H9 (cell line): ENCODE results near the gene ISLR2. TPM values are rescaled to one million over a fixed set of nuclear protein-coding genes. Genes with fewer than 3 reads are reported as not detected.
A peak's percentile ranks its signal among the peaks of the same experiment; 100 is the strongest.

ENCODE experiments used
- DNase-seq: peaks from one replicate; pipeline ENCODE4 v3.0.0-alpha.2; 2017
- H2AFZ ChIP-seq: one replicate; pipeline ENCODE4 v1.6.1; 2013; ENCODE audit warnings: mild to moderate bottlenecking, low read length, control low read depth, moderate library complexity
- H2AK5ac ChIP-seq: 2 replicates; pipeline ENCODE4 v1.6.1; 2013; ENCODE audit warnings: low read length, control low read depth, mixed read lengths; ENCODE audit not compliant: insufficient read length
- H2BK120ac ChIP-seq: one replicate; pipeline ENCODE4 v1.6.1; 2013; ENCODE audit warnings: low read depth, mild to moderate bottlenecking, low read length, control low read depth, inconsistent platforms; ENCODE audit not compliant: poor library complexity, severe bottlenecking
- H2BK12ac ChIP-seq: 2 replicates; pipeline ENCODE4 v1.6.1; 2013; ENCODE audit warnings: low read length, control low read depth, mixed read lengths, low read depth; ENCODE audit not compliant: insufficient read length
- H2BK15ac ChIP-seq: 2 replicates; pipeline ENCODE4 v1.6.1; 2013; ENCODE audit warnings: low read depth, low read length, control low read depth
- H2BK20ac ChIP-seq: one replicate; pipeline ENCODE4 v1.6.1; 2013; ENCODE audit warnings: low read depth, mild to moderate bottlenecking, low read length, control low read depth, inconsistent platforms; ENCODE audit not compliant: poor library complexity, severe bottlenecking
- H2BK5ac ChIP-seq: 2 replicates; pipeline ENCODE4 v1.6.1; 2013; ENCODE audit warnings: low read length, control low read depth, mixed read lengths; ENCODE audit not compliant: insufficient read length
- H3K14ac ChIP-seq: 2 replicates; pipeline ENCODE4 v1.6.1; 2013; ENCODE audit warnings: low read length, control low read depth; ENCODE audit not compliant: insufficient read depth
- H3K18ac ChIP-seq: 2 replicates; pipeline ENCODE4 v1.6.1; 2013; ENCODE audit warnings: low read depth, mild to moderate bottlenecking, mixed read lengths, low read length, control low read depth; ENCODE audit not compliant: insufficient read length
- H3K23ac ChIP-seq: 2 replicates; pipeline ENCODE4 v1.6.1; 2013; ENCODE audit warnings: low read length, control low read depth, mixed read lengths, low read depth; ENCODE audit not compliant: insufficient read length
- H3K23me2 ChIP-seq: 2 replicates; pipeline ENCODE4 v1.6.1; 2013; ENCODE audit warnings: low read depth, mild to moderate bottlenecking, mixed read lengths, low read length, control low read depth; ENCODE audit not compliant: insufficient read length, poor library complexity, severe bottlenecking
- H3K27ac ChIP-seq: 2 replicates; pipeline ENCODE4 v1.5.1; 2013; ENCODE audit warnings: low read length, control low read depth, mixed read lengths, low read depth; ENCODE audit not compliant: insufficient read length
- H3K27me3 ChIP-seq: 2 replicates; pipeline ENCODE4 v1.6.1; 2013; ENCODE audit warnings: low read length, control low read depth, inconsistent platforms; ENCODE audit not compliant: insufficient read depth
- H3K4ac ChIP-seq: 2 replicates; pipeline ENCODE4 v1.6.1; 2013; ENCODE audit warnings: low read depth, mild to moderate bottlenecking, control low read depth, inconsistent platforms, low read length, moderate library complexity
- H3K4me1 ChIP-seq: 2 replicates; pipeline ENCODE4 v1.6.1; 2013; ENCODE audit warnings: low read length, control low read depth, inconsistent platforms; ENCODE audit not compliant: insufficient read depth
- H3K4me2 ChIP-seq: 2 replicates; pipeline ENCODE4 v1.6.1; 2013; ENCODE audit warnings: low read length, control low read depth, mixed read lengths; ENCODE audit not compliant: insufficient read length, insufficient read depth
- H3K56ac ChIP-seq: 2 replicates; pipeline ENCODE4 v1.6.1; 2013; ENCODE audit warnings: low read depth, mild to moderate bottlenecking, mixed read lengths, low read length, control low read depth; ENCODE audit not compliant: insufficient read length
- H3K79me1 ChIP-seq: 2 replicates; pipeline ENCODE4 v1.6.1; 2013; ENCODE audit warnings: low read depth, mild to moderate bottlenecking, moderate library complexity, low read length, control low read depth, inconsistent platforms; ENCODE audit not compliant: insufficient read depth, poor library complexity, severe bottlenecking
- H3K79me2 ChIP-seq: 2 replicates; pipeline ENCODE4 v1.6.1; 2013; ENCODE audit warnings: low read length, control low read depth, inconsistent platforms; ENCODE audit not compliant: insufficient read depth
- H3K9ac ChIP-seq: 2 replicates; pipeline ENCODE4 v1.6.1; 2013; ENCODE audit warnings: low read length, control low read depth, mixed read lengths; ENCODE audit not compliant: insufficient read length; ENCODE audit errors: extremely low read depth
- H3K9me3 ChIP-seq: one replicate; pipeline ENCODE4 v1.6.1; 2013; ENCODE audit warnings: low read depth, low read length, inconsistent platforms; ENCODE audit not compliant: control insufficient read depth
- H3T11ph ChIP-seq: one replicate; pipeline ENCODE4 v1.6.1; 2013; ENCODE audit warnings: mild to moderate bottlenecking, low read length, control low read depth, inconsistent platforms
- H4K20me1 ChIP-seq: one replicate; pipeline ENCODE4 v1.6.1; 2013; ENCODE audit not compliant: control insufficient read depth, insufficient read length, insufficient read depth
- H4K5ac ChIP-seq: 2 replicates; pipeline ENCODE4 v1.6.1; 2013; ENCODE audit warnings: low read depth, mild to moderate bottlenecking, mixed read lengths, low read length, control low read depth; ENCODE audit not compliant: insufficient read length
- H4K8ac ChIP-seq: replicated peaks from 2 replicates; pipeline ENCODE4 v1.6.1; 2013; ENCODE audit warnings: low read length, control low read depth, mixed read lengths, low read depth; ENCODE audit not compliant: insufficient read length
- H4K91ac ChIP-seq: 2 replicates; pipeline ENCODE4 v1.6.1; 2013; ENCODE audit warnings: low read depth, mild to moderate bottlenecking, moderate library complexity, mixed read lengths, low read length, control low read depth; ENCODE audit not compliant: insufficient read length
- H3K27ac Mint-ChIP-seq, 3 experiments: 2 replicates in 2 of 3; 3 replicates in 1 of 3; pipeline ENCODE4 v1.8.0; 2020 to 2021; ENCODE audit warnings: mixed read lengths in 3 of 3, mild to moderate bottlenecking in 1 of 3, moderate library complexity in 1 of 3
- H3K27me3 Mint-ChIP-seq: 2 replicates; pipeline ENCODE4 v1.8.0; 2021; ENCODE audit warnings: low read depth, mild to moderate bottlenecking, moderate library complexity, mixed read lengths
- H3K36me3 Mint-ChIP-seq, 3 experiments: 2 replicates in 2 of 3; 3 replicates in 1 of 3; pipeline ENCODE4 v1.8.0; 2020 to 2021; ENCODE audit warnings: low read depth in 3 of 3, mixed read lengths in 3 of 3; ENCODE audit not compliant: insufficient read depth in 1 of 3
- H3K4me1 Mint-ChIP-seq, 2 experiments: 2 replicates each; pipeline ENCODE4 v1.8.0; 2020; ENCODE audit warnings: mixed read lengths in 2 of 2
- H3K4me3 Mint-ChIP-seq, 2 experiments: 2 replicates in 1 of 2; 3 replicates in 1 of 2; pipeline ENCODE4 v1.8.0; 2020 to 2021; ENCODE audit warnings: mild to moderate bottlenecking in 2 of 2, mixed read lengths in 2 of 2, moderate library complexity in 1 of 2
- H3K9me3 Mint-ChIP-seq, 2 experiments: 2 replicates in 1 of 2; 3 replicates in 1 of 2; pipeline ENCODE4 v1.8.0; 2020; ENCODE audit warnings: mild to moderate bottlenecking in 2 of 2, mixed read lengths in 2 of 2, moderate library complexity in 1 of 2
- CTCF ChIP-seq: fragments of 200-600 bp; sonication (generic); conservative IDR thresholded peaks from 3 replicates; pipeline ENCODE4 v1.8.0; 2021; ENCODE audit warnings: antibody characterized with exemption, mild to moderate bottlenecking
- WGBS: extraction: QIAGEN DNeasy Blood & Tissue Kit; methylation state at CpG from one replicate; pipeline ENCODE4 v1.1.7; 2013; ENCODE audit warnings: missing lambda C conversion rate, low lambda C conversion rate, mixed read lengths; ENCODE audit not compliant: insufficient read length; ENCODE audit errors: extremely low coverage; 5-methylcytosine and 5-hydroxymethylcytosine counted together
- total RNA-seq: library from RNA; stranded (reverse); gene quantifications from 2 replicates; pipeline ENCODE4 v1.2.1, GENCODE V29; 2021

The ISLR2 gene
- total RNA-seq, 1 experiment from 2014 or later = 0.09 TPM

- peak; percentile 21 for DNase-seq
- H2BK5ac ChIP-seq = no peak overlapping the region
- no peak overlapping the region for H3K18ac ChIP-seq
- no peak overlapping the region for H2BK12ac ChIP-seq
- H3K27ac Mint-ChIP-seq = no peak overlapping the region; a peak in 1 of 7 replicates
- H3K79me2 ChIP-seq = no peaks in the 10 kb centered on the region
- H2AFZ ChIP-seq = no peak overlapping the region
- H3K4ac ChIP-seq = no peak overlapping the region
- no peaks in the 10 kb centered on the region for H3K23me2 ChIP-seq
- H4K91ac ChIP-seq = no peak overlapping the region
- H3K79me1 ChIP-seq = no peaks in the 10 kb centered on the region
- no peaks in the 10 kb centered on the region for H3K36me3 Mint-ChIP-seq
- no peak overlapping the region for H3K4me3 Mint-ChIP-seq
- peaks cover 3% of the 10 kb centered on the region; the same call in 1 of the 2 replicates for H3K4me1 ChIP-seq
- no peak overlapping the region for H2BK15ac ChIP-seq
- H3K56ac ChIP-seq = no peak overlapping the region
- no peak for TF ChIP-seq CTCF
- H4K20me1 ChIP-seq = no peaks in the 10 kb centered on the region
- H3K9me3 Mint-ChIP-seq = no peaks in the 10 kb centered on the region; a peak in 1 of 5 replicates
- H3K4me1 Mint-ChIP-seq = peaks cover 15 to 41% of the 10 kb centered on the region in 2 experiments
- no peak overlapping the region for H4K8ac ChIP-seq
- no peaks in the 10 kb centered on the region for H3K27me3 ChIP-seq
- no peak overlapping the region for H2AK5ac ChIP-seq
- H3K27ac ChIP-seq = no peak overlapping the region
- no peak overlapping the region for H2BK120ac ChIP-seq
- no peaks in the 10 kb centered on the region for H3K9me3 ChIP-seq
- H3T11ph ChIP-seq = no peak overlapping the region
- no peak overlapping the region for H4K5ac ChIP-seq
- peaks cover 33% of the 10 kb centered on the region for H3K27me3 Mint-ChIP-seq
- H2BK20ac ChIP-seq = no peak overlapping the region
- H3K14ac ChIP-seq = no peak overlapping the region
- H3K4me2 ChIP-seq = no peak overlapping the region
- no peak overlapping the region for H3K9ac ChIP-seq
- no peak overlapping the region for H3K23ac ChIP-seq
- no CpG with 5 or more reads among the region's 15 CpGs for WGBS
Observed at GRCh38 chr15:74170071-74170844, 39.9 kb downstream of the ISLR2 start.
